ENCODE data around the gene TIAM2. TPM values are rescaled to one million over a fixed set of nuclear protein-coding genes. Genes with fewer than 3 reads are reported as not detected.

Gene TIAM2
- total and polyA plus RNA-seq, 2 experiments from 2014 or later = 14.2 to 24.4 TPM

DNA sequence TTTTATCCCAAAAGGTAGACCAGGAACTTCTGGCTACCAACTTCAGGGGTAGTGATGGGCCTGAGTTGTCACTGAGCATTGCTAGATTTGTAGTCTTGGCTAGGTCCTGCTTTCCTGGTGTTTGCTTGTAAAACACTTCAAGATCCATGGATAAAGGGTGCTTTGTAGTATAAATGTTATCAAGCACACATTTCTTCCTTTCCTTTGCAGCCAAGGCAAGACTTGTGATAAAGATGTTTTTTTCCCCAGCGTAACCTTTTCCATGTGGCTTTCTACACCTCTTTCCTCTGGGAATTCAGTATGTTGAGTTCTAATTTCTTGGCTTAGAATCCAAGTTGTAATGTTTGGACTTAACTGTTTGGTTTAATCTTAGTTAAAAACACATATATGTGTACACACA, 145.9 kb downstream of the TIAM2 start:
- TF ChIP-seq, protein P1, sequence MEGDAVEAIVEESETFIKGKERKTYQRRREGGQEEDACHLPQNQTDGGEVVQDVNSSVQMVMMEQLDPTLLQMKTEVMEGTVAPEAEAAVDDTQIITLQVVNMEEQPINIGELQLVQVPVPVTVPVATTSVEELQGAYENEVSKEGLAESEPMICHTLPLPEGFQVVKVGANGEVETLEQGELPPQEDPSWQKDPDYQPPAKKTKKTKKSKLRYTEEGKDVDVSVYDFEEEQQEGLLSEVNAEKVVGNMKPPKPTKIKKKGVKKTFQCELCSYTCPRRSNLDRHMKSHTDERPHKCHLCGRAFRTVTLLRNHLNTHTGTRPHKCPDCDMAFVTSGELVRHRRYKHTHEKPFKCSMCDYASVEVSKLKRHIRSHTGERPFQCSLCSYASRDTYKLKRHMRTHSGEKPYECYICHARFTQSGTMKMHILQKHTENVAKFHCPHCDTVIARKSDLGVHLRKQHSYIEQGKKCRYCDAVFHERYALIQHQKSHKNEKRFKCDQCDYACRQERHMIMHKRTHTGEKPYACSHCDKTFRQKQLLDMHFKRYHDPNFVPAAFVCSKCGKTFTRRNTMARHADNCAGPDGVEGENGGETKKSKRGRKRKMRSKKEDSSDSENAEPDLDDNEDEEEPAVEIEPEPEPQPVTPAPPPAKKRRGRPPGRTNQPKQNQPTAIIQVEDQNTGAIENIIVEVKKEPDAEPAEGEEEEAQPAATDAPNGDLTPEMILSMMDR (conservative IDR thresholded peaks at IDR 0.05; ENCODE audit: low read depth in 2 of 2) = no peak
- TF ChIP-seq REST (IDR thresholded peaks at IDR 0.05; ENCODE audit: unreplicated experiment) (no peak), STAT1 (IDR thresholded peaks at IDR 0.05; ENCODE audit: unreplicated experiment) (no peak), ZNF114 (CRISPR knock-in tag; IDR thresholded peaks at IDR 0.05) (no peak), POLR2AphosphoS5 (IDR thresholded peaks at IDR 0.05; ENCODE audit: low read depth) (no peak), EZH2phosphoT487 (IDR thresholded peaks at IDR 0.05; ENCODE audit: unreplicated experiment) (no peak), EZH2 (IDR thresholded peaks at IDR 0.05; ENCODE audit: low read depth, unreplicated experiment) (no peak), CREB1 (CRISPR knock-in tag; IDR thresholded peaks at IDR 0.05; ENCODE audit: low read depth) (no peak), NANOG (IDR thresholded peaks at IDR 0.05; ENCODE audit: borderline replicate concordance) (no peak), JUNB (IDR thresholded peaks at IDR 0.05; ENCODE audit: unreplicated experiment) (no peak), ZNF331 (CRISPR knock-in tag; IDR thresholded peaks at IDR 0.05; ENCODE audit: low read depth) (no peak)
- TF ChIP-seq, protein P2, sequence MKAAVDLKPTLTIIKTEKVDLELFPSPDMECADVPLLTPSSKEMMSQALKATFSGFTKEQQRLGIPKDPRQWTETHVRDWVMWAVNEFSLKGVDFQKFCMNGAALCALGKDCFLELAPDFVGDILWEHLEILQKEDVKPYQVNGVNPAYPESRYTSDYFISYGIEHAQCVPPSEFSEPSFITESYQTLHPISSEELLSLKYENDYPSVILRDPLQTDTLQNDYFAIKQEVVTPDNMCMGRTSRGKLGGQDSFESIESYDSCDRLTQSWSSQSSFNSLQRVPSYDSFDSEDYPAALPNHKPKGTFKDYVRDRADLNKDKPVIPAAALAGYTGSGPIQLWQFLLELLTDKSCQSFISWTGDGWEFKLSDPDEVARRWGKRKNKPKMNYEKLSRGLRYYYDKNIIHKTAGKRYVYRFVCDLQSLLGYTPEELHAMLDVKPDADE (IDR thresholded peaks at IDR 0.05) = no peak
- TF ChIP-seq, protein P3, sequence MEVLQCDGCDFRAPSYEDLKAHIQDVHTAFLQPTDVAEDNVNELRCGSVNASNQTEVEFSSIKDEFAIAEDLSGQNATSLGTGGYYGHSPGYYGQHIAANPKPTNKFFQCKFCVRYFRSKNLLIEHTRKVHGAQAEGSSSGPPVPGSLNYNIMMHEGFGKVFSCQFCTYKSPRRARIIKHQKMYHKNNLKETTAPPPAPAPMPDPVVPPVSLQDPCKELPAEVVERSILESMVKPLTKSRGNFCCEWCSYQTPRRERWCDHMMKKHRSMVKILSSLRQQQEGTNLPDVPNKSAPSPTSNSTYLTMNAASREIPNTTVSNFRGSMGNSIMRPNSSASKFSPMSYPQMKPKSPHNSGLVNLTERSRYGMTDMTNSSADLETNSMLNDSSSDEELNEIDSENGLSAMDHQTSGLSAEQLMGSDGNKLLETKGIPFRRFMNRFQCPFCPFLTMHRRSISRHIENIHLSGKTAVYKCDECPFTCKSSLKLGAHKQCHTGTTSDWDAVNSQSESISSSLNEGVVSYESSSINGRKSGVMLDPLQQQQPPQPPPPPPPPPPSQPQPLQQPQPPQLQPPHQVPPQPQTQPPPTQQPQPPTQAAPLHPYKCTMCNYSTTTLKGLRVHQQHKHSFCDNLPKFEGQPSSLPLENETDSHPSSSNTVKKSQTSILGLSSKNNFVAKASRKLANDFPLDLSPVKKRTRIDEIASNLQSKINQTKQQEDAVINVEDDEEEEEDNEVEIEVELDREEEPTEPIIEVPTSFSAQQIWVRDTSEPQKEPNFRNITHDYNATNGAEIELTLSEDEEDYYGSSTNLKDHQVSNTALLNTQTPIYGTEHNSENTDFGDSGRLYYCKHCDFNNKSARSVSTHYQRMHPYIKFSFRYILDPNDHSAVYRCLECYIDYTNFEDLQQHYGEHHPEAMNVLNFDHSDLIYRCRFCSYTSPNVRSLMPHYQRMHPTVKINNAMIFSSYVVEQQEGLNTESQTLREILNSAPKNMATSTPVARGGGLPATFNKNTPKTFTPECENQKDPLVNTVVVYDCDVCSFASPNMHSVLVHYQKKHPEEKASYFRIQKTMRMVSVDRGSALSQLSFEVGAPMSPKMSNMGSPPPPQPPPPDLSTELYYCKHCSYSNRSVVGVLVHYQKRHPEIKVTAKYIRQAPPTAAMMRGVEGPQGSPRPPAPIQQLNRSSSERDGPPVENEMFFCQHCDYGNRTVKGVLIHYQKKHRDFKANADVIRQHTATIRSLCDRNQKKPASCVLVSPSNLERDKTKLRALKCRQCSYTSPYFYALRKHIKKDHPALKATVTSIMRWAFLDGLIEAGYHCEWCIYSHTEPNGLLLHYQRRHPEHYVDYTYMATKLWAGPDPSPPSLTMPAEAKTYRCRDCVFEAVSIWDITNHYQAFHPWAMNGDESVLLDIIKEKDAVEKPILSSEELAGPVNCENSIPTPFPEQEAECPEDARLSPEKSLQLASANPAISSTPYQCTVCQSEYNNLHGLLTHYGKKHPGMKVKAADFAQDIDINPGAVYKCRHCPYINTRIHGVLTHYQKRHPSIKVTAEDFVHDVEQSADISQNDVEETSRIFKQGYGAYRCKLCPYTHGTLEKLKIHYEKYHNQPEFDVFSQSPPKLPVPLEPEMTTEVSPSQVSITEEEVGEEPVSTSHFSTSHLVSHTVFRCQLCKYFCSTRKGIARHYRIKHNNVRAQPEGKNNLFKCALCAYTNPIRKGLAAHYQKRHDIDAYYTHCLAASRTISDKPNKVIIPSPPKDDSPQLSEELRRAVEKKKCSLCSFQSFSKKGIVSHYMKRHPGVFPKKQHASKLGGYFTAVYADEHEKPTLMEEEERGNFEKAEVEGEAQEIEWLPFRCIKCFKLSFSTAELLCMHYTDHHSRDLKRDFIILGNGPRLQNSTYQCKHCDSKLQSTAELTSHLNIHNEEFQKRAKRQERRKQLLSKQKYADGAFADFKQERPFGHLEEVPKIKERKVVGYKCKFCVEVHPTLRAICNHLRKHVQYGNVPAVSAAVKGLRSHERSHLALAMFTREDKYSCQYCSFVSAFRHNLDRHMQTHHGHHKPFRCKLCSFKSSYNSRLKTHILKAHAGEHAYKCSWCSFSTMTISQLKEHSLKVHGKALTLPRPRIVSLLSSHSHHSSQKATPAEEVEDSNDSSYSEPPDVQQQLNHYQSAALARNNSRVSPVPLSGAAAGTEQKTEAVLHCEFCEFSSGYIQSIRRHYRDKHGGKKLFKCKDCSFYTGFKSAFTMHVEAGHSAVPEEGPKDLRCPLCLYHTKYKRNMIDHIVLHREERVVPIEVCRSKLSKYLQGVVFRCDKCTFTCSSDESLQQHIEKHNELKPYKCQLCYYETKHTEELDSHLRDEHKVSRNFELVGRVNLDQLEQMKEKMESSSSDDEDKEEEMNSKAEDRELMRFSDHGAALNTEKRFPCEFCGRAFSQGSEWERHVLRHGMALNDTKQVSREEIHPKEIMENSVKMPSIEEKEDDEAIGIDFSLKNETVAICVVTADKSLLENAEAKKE (CRISPR knock-in tag; IDR thresholded peaks at IDR 0.05) = no peak
- no peaks in the 10 kb centered on the region for H3F3A ChIP-seq (replicated peaks; ENCODE audit: low read depth)
- no peaks in the 10 kb centered on the region for H3K9me2 ChIP-seq (ENCODE audit: insufficient read depth)
- DNase-seq (ENCODE audit: low spot score) (no peak), ATAC-seq (no peak)
- H3K9me3 Mint-ChIP-seq = no peaks in the 10 kb centered on the region
- no peaks in the 10 kb centered on the region for H3K79me2 ChIP-seq (replicated peaks; ENCODE audit: insufficient read depth)
- peaks cover 2% of the 10 kb centered on the region for H3K27me3 Mint-ChIP-seq (ENCODE audit: insufficient read depth, low read depth, poor library complexity)
- H3K4me3 ChIP-seq = no peak overlapping the region
- H4K20me1 ChIP-seq (replicated peaks; ENCODE audit: insufficient read depth) = no peaks in the 10 kb centered on the region
- H3K4me1 Mint-ChIP-seq = peaks cover 54% of the 10 kb centered on the region
- no peak overlapping the region for H2AFZ ChIP-seq
- H3K4me3 Mint-ChIP-seq = no peak overlapping the region
- H3K27ac ChIP-seq (ENCODE audit: low read depth) = peak overlapping the region; percentile 72
- H3K36me3 ChIP-seq (ENCODE audit: insufficient read depth) = no peaks in the 10 kb centered on the region; the same call in 1 of the 2 replicates
- peaks cover 41% of the 10 kb centered on the region for H3K4me1 ChIP-seq (ENCODE audit: insufficient read depth)
- H3K36me3 Mint-ChIP-seq (ENCODE audit: low read depth) = peaks cover 15% of the 10 kb centered on the region; the same call in 2 of the 3 replicates
- H3K4me2 ChIP-seq = no peak overlapping the region
- H3K27ac Mint-ChIP-seq = peak overlapping the region; percentile 32; the same call in 1 of the 2 replicates
- H3K27me3 ChIP-seq (ENCODE audit: insufficient read depth) = no peaks in the 10 kb centered on the region
